NCI-H226 (cell line): ENCODE results near the gene CCDC3.
A peak's percentile ranks its signal among the peaks of the same experiment; 100 is the strongest.

Experiments
- DNase-seq: peaks from one replicate; pipeline ENCODE4 v3.0.0-alpha.2; 2015

CCDC3 gene

DNA sequence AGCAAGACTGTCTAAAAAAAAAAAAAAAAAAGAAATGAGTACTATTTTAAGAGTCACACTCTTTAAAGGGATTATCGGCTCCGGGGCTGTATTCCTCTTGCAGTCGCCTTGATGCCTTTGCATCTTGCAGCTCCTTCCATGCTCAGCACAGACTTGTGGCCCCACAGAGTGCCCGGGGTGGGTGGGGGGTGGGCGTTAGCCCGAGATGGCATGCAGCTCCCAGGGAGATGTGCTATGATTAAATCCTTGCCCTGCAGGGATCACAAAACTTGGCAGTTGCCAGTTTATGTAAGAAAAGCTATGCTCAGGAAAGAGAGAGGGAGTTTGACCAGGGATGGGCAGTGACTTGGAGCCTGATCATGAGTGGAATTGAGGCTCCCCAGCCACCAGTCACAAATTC lies 81.9 kb downstream of the CCDC3 start:
- no peak for DNase-seq

DNA sequence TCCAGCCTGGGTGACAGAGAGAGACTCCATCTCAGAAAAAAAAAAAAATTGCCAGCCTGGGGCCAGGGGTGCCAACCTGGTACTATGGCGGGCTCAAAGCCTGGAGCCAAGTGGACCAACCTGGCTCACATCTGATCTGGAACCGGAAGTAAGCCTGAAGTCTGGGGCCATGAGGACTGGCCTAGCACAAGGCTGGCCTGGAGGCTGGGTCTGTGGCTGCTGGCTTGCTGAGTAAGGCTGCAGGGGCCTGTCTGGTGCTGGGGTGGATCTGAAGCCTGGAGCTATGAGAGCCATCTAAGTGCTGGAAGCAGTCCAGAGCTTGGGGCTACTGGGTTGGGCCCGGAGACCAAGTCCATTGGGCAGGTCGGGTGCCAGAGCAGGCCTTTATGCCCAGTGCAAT lies 84.9 kb downstream of the CCDC3 start:
- DNase-seq, result no peak

DNA sequence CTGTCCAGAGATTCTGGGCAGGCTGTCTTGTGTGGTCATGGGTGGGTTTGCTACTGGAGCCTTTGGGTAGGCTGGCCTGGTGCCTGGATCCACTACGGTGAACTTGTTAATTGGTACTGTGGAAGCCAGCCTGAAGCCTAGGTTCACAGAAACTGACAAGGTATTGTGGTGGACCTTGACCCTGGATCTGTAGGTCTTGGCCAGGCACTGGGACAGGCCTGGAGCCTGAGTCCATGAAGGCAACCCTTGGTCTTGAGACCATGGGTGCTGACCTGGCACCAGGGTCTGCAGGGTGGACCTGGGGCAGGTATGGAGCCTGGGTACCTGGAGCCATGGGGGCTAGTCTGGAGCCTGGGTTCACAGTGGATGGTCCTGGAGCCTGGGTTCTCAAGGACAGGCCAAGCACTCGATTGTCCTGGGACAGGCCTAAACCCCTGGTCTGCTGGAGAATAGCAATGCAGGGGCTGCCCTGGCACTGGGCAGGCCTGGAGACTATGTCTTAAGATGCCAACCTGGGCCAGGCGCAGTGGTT lies 85.8 kb downstream of the CCDC3 start:
- DNase-seq, result no peak

DNA sequence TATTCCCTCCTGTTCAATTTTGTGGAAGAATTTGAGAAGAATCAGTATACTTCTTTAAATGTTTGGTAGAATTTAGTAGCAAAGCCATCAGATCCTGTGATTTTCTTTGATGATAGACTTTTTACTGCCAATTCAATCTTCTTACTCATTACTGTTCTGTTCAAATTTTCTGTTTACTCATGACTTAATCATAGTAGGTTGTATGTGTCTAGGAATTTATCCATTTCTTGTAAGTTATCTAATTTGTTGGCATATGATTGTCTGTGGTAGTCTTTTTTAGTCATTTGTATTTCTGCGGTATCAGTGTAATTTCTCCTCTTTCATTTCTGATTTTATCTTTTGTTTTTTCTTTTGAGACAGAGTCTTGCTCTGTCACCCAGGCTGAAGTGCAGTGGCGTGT lies 87.4 kb downstream of the CCDC3 start:
- DNase-seq, result no peak

DNA sequence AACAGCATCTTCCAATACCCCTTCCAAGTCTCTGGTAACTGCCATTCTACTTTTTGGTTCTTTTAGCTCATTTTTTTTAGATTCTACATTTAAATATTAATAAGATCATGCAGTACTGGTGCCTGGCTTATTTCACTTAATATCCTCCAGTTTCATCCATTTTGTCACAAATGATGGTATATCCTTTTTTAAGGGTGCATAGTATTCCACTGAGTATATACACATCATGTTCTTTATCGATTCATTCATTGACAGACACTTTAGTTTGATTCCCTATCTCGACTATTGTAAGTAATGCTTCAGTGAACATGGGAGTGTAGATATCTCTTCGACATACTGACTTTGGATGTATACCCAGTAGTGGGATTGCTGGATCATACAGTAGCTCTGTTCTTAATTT lies 89.7 kb downstream of the CCDC3 start:
- DNase-seq, result no peak

DNA sequence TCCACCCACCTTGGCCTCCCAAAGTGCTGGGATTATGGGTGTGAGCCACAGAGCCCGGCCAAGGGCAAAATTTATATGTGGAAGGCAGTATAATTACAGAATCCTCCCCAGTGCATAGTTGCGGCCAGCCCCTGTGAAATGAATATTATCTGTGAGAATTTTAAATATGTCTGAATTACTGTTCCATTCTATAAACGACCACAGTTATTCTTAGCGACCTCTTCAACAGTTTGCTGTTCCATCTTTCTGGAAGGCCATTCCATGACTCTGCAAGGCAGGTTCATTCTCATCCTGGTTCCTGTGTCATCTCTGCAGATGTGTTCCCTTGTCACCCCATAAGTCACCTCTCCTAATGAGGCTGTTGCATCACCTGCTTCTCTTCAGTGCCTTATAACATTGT lies 90.7 kb downstream of the CCDC3 start:
- DNase-seq, result no peak

DNA sequence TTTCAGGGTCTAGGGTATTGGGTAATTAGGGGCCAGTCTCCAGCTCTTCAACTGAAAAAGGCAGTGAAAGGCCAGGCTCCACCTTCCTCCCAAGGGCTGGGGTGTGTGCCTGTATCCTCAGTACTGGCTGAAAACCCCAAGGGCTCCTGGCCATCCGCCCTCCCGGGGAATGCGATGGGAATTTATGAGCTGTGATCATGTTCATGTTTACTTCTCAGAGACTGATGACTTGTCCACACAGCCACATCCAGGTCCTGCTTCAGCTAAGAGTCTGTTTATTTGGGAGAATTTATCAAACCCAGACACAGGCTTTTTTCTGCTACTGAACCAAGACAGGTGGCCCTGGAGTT lies 91.7 kb downstream of the CCDC3 start:
- no peak for DNase-seq

DNA sequence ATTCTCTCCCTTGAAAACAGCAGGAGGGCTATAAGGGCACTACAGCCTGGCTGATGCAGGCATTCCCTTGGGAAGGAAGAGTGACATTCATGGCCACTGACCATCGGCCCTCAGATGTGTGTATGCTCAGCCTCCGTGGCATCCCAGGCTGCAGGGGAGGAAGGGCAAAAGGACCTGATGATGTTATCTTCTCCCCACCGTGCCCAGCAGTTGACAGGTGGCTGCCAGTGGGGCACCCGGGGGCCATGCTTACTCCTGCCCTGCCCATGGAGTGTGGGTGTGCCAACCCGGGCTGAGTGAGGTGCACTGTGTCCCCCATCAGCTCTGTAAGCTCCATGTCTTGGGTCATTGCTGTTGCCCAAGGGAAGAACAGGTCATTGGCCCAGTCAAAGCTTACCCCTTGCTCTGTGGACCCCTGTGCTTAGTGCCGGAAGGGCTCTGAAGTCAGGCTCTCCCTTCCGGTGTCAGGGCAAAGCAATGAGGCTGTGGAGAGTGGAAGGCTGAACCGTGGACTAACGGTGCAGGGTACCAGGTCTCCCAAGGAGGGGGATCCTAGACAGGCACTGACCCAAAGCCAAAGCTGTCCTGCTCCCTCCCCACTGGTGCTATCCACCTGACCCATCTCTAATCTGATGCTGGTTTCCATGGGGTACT lies 92.2 kb downstream of the CCDC3 start:
- no peak for DNase-seq

DNA sequence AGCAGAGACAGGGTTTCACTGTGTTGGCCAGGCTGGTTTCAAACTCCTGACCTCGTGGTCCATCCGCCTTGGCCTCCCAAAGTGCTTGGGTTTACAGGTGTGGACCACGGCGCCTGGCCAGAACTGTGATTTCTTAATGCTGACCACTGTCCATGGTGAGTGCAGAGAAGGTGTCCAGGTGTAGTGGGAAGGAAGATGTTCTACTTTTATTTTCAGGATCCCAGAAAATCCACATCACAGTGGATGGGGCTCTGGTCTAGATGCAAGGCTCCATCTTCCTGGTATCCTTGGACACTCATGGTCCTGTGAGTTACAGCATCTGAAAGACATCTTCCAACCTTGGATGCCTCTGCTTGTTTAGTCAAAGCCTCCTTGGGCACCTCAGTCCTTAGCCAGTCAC lies 92.7 kb downstream of the CCDC3 start:
- DNase-seq, result no peak

DNA sequence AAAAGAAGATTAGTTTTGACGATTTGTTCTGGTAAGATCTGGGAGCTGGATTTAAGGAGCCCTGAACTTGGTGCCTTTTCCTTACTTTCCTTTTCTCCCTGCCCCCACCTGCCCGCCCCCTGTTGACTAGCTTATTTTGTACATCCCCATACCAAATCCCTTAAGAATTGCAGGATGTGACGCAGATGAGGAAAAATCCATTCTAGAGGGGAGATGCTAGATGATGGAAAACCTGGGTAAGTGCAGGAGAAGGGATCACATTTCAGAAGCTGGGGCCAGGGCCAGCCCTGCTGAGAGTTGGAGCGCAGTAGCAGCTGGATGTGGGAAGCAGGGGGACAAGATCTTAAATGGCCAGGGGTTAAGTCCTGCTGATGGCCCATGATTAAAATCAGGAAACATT lies 93.9 kb downstream of the CCDC3 start:
- DNase-seq, result no peak

DNA sequence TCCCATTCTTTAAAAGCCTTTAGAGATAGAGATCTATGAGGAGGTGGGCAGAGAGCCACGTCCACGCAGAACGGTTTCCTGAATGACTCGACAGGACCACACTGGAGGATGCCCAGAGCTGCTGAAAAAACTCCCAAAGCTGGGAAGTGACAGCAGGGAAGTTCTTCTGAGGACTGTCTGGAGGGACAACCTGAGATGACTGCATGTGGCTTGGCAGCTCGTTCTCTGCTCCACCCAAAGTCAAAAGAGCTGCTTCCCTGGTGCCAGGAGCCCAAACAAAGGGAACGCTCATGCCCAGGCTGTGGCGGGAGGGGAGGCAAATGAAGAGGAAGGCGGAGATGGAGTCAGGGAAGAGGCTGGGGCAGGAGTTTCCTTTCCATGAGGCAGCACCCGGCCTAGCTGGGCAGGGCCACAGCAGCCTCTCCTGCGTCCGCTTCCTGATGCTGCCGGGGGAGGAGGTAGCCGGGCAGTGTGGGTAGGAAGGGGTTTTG lies 95.4 kb downstream of the CCDC3 start:
- no peak for DNase-seq

DNA sequence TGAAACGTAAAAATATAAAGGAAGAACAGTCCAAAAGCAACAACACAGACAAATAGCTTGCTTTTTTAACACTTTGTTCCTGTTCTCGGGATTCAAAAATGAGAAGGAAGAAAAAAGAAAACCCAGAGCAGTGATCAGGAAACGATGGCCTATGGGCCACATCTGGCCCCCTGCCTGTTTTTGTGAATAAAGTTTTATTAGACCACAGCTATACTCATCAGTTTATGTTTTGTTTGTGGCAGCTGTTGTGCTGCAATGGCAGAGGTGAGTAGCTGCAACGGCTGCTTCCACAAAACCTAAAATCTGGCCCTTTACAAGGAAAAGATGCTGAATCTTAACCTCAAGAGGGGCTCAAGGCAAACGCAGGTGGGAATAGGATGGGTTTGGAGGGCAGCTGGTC lies 96.4 kb downstream of the CCDC3 start:
- DNase-seq, result no peak

DNA sequence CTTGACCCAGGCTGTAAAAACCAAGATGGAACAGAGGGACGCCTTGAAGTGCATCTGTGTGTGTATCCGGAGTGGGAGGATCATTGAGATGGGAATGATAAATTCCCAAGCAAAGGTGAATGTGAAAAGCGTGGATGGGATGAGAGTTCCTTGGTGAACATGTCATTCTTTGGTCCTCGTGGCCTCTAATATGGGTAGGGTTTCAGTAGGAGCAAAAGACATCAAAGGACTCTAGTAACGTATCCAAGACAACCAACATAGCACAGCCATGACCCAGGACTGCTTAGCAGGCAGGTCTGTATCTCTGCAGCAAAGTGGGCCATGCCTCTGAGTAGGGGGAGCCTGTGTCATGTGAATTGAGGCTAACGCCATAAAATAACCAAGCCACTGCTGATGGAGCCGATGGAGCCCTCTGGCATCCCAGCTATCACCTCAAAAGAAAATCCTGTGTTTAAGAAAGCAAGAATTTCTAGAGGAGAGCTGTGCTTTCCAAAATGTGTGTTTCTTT lies 98.6 kb downstream of the CCDC3 start:
- DNase-seq, result no peak

DNA sequence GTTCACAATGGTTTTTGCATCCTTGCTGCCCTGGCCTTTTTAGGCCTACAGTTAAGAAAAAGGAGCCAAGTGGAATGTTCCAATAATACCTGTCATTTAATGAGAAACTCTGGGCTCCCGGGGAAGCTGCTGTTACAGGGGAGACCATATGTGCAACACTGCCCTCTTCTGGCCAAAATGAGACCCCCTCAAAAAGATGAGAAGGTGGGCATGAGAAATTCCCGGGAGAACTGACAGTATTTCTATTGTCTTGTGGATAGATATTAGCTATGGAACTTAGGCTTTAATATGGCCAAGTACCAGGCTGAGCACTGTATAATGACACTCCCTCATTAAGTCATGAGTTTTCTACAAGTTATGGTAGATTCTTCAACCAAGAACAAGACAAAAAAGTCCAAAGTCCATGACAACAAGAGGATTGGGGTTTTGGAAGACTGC lies 99.4 kb downstream of the CCDC3 start:
- peak; percentile 6 for DNase-seq

DNA sequence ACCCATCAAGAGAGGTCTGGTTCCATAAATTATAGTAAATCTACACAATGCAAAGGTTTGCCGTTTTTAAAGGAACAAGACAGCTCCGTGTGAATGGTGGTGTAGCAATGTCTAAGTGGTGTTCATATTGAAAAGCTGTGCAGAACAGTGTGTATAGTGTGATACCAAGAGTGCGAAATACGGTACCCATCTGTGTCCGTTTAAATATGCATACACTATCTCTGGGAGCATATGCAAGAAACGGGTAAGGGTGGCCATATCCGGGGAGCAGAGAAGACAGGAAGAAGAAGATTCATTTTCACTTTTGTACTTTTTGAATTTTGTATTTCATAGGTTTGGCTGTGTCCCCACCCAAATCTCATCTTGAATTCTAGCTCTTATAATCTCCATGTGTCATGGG lies 102.0 kb downstream of the CCDC3 start:
- DNase-seq, result no peak

DNA sequence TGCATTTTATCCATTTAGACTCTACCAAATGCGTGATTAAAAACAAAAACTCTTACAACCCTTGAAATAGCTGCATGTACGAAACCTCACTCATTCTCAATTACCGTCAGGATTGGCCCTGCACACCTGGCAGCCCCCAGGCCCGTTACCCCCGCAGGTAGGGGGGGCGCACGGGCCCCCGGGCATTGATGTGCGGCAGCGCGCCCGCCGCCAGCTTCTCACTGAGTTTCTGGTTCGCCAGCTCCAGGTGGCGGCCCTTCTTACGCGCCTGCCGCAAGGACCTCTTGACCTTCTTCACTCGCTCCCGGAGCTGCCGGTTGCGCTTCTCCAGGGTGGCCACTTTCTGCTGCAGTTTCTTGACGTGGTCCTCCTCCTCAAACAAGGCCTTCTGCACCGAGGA lies 103.2 kb downstream of the CCDC3 start:
- DNase-seq, result no peak

DNA sequence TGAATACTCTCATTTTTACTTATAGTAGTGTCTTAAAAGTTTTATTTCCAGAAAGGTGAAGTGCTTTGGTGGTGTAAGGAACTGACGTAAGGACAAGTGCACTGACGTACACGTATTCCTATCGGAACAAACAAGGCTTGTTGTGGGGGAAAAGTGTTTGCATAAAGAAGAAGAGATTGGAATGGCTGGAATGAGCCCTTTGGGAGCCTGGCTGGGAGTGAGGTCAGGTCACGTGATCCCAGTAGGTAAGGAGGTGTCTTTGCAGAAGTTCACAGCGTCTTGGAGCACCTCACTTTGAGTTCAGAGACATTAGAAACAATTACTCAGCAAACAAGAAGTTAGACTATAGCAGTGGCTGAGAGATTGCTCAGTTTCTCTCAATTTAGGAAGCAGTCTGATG lies 104.2 kb downstream of the CCDC3 start:
- no peak for DNase-seq

DNA sequence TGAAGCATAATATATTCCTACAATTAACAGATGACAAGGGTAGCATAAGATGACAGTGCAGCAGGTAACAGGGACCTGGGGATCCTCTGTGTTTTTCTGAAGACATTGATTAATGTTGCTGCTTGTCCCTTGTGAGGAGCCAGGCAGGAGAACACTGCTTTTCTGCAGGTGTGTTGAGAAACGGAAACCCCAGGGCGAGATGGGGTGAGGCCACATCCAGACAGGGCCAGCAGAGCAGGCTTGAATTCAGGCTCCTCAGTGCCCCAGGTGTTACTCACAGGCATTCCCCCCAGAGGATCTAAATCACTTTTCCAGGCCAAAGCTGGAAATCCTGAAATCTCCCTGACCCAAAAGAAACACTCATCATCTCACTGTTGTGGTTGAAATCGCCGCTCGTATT lies 105.3 kb downstream of the CCDC3 start:
- no peak for DNase-seq

DNA sequence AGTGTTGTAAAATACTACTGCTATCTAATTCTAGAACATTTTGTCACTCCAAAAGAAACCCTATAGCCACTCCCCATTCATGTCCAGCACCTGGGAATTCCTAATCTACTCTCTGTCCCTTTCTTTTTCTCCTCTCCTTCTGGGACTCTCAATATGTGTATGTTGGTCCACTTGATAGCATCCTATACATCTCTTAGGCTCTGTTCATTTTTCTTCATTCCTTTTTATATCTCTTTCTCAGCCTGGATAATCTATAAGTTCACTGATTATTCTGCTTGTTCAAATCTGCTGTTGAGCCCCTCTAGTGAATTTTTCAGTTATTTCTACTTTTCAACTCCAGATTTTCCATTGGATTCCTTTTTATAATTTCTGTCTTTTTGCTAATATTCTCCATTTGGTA lies 108.6 kb downstream of the CCDC3 start:
- no peak for DNase-seq

DNA sequence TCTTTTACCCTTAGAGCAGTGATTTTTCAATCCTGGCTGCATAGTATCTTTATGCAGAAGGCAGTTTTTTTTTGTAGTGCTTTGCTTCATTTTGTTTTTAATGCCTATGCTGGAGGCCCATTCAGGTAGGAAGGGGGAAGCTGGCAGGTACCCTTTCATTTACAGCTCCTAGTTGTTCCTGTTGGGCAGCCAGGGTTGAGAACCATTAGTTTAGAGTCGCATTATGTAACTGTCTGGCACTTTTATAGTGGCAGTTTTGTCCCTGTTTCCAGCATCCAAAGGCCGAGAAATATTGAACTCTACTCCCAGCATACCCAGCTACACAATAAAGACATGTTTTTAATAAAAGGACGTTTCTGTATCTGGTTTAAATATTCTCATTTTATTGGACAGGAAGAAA lies 110.6 kb downstream of the CCDC3 start:
- no peak for DNase-seq

DNA sequence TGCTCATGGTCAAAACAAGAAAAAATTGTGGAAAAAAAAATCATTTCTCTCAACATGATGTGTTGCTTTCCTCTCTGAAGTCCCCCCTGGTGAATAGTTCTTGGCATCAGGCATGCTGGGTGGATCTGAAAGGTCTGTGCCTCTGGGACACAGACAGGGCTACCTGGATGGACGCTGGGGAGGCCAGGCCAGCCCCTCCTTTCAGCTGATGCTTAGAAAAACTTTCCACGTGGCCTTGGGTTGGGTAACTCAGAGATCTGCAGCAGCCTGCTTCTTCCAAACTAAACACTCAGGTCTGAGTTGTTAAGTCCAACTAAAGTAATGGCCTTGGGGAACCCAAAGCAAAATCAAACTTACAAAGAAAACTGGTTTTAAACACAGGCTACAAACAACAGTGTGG lies 113.0 kb downstream of the CCDC3 start:
- no peak for DNase-seq

DNA sequence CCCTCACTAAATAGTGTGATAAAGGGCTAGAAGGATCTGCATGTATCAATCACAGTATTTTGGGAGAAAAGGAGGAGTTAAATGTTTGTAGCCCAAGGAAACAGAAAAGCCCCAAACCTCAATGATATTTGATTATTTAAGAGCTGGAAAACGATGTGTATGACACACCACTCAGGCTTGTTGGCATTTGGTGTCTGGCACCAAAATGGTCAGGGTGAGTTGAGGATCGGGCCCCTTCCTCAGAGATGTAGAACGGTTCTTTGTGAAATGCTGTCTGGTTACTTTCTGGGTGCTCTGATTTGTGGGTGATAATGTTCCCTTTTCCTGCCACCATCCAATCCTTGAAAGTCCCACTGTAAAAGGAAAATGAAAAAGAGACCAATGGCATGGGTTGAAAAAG lies 113.7 kb downstream of the CCDC3 start:
- no peak for DNase-seq

DNA sequence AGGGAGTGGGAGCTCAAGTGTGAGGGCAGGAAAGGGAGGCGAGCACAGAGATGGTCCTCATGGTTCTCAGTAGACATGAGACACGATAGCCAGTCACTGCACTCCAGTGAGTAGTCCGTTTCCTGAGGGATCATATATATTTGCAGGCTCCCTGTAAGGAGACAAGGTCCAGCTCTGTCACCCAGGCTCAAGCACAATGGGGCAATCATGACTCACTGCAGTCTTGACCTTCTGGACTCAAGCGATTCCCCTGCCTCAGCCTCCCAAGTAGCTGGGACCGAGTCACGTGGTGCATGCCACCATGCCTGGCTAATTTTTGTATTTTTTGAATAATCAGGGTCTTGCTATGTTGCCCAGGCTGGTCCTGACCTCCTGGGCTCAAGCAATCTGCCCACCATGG lies 116.7 kb downstream of the CCDC3 start:
- no peak for DNase-seq

DNA sequence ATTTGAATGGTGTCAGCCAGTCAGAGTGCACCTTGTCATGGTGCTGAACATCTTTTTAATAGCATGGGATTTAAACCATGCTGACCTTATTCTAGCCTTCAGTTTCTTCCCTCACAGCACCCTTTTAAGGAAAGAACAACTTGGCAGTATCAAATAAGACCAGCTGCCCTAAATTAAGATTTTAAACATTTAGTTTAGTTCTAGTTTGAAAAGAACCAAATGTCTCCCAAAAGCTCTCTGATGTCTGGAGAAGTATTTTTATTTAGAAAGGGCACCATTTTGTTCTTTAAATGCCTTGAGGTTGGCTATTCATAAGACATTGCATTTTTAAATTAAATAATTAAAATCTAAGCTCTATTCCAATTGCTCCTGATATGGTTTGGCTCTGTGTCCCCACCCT lies 121.1 kb downstream of the CCDC3 start:
- no peak for DNase-seq

DNA sequence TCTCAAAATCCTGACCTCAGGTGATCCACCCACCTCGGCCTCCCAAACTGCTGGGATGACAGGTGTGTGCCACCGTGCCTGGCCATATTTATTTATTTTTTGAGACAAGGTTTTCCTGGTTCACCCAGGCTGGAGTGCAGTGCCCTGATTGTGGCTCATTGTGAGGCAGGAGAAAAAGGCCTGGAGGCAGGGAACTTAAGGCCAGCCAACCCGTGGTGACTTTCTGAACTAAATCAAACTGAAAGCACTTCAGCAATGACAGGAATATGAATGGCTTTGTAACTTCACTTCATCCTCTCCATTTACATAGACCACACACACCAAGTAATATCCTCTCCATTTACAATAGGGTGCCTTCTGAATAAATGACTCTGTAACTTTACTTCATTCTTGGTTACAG lies 124.4 kb downstream of the CCDC3 start:
- DNase-seq, result no peak
